IPS-NIHi7 (cell line): Measurements from ENCODE around the gene MYRF.

Source experiments
- DNase-seq: peaks from one replicate; pipeline ENCODE4 v3.0.0; 2012; ENCODE audit warnings: mixed read lengths; ENCODE audit errors: extremely low spot score

MYRF gene

GRCh38 chr11:61739413-61739812 lies 13.0 kb upstream of the MYRF start:
- no peak for DNase-seq

GRCh38 chr11:61739966-61740365 lies 12.5 kb upstream of the MYRF start:
- DNase-seq, result no peak

GRCh38 chr11:61742391-61742790 lies 10.0 kb upstream of the MYRF start:
- no peak for DNase-seq

DNA sequence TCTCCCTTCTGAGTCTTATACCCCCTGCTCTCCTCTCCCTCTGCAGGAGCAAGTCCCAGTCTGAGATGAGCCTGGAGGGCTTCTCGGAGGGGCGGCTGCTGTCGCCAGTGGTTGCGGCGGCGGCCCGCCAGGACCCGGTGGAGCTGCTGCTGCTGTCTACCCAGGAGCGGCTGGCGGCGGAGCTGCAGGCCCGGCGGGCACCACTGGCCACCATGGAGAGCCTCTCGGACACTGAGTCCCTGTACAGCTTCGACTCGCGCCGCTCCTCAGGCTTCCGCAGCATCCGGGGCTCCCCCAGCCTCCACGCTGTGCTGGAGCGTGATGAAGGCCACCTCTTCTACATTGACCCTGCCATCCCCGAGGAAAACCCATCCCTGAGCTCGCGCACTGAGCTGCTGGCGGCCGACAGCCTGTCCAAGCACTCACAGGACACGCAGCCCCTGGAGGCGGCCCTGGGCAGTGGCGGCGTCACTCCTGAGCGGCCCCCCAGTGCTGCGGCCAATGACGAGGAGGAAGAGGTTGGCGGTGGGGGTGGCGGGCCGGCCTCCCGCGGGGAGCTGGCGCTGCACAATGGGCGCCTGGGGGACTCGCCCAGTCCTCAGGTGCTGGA lies 8.8 kb upstream of the MYRF start:
- no peak for DNase-seq

GRCh38 chr11:61744181-61744580 lies 8.3 kb upstream of the MYRF start:
- DNase-seq, result no peak

- DNase-seq, result no peak
Measured at GRCh38 chr11:61744609-61745156, 7.8 kb upstream of the MYRF start.

DNA sequence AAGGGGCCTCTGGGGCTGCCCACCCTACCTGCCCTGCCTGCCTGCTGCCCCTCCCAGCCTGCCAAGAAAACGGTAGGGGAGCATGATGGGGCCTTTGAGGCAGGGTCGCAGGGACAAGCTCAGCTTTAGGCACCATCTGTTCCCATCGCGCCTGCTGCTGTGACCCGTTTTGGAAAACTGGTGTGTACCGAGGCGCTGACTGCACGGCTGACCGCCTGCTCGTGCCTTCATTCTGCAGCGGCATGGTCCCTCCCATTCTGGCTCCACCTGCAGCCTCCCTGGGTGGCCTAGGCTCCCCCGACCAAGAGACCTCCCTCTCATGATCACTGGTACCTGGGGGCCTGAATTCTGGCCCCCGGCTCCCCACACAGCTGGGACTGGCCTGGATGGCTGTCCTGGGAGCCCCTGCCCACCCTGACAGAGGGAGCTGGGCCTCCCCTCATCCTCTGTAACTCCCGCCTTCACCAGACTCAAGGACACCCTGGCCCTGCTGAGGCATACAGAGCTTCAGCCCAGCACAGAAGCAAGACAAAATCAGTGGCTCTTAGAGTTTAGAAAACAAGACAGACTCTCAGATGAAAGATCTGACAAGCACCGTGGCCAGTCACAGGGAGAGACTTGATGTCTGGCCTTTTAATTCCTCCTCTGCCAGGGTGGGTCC lies 6.5 kb upstream of the MYRF start:
- DNase-seq, result no peak

- no peak for DNase-seq
Measured at GRCh38 chr11:61746442-61747191, 5.8 kb upstream of the MYRF start.

GRCh38 chr11:61747192-61747966 lies 5.1 kb upstream of the MYRF start:
- DNase-seq, result peak; percentile 93

DNA sequence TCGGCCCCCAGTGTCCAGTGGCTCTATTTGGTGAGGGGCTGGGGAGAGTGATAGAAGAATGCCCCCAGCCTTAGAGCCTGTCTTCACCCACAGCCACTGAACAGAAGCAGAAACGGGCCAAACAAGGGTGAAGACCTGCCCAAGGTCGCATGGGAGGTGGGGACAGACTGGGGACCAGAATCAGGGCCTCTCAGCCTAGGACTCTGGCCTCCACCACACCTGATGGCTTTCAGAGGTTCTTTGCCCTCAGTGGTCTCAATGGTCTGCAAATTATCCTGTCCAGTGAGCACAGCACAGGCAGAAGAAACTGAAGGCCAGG lies 4.5 kb upstream of the MYRF start:
- DNase-seq, result no peak

DNA sequence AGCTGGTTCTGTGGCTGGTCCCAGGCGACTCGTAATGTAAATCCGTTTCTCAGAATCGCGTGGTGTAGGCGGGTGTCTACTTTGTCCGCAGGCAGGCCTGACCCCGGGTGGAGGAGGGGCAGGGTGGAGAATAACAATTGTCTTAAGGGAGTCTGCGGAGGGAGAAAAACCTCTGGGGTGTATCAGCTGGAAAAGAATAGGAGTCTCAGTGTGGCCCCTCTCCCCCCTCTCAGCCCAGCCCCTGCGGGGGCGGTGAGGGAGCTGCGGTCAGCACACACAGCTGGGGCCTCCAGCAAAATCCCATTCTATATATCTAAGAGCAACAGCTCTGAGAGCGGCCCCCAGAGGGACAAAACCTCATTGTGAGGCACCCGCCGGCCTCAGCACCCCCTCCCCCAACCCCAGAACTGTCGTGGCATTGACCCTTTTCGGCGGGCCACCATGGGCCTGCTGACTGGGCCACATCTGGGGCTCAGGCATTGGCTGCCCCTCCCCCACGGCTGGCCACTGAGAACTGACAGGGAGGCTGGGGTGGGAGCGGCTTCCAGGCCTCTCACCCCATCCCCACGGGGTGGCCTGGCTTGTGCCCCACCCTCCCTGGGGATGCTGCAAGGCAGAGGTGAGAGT lies 2.7 kb upstream of the MYRF start:
- no peak for DNase-seq

DNA sequence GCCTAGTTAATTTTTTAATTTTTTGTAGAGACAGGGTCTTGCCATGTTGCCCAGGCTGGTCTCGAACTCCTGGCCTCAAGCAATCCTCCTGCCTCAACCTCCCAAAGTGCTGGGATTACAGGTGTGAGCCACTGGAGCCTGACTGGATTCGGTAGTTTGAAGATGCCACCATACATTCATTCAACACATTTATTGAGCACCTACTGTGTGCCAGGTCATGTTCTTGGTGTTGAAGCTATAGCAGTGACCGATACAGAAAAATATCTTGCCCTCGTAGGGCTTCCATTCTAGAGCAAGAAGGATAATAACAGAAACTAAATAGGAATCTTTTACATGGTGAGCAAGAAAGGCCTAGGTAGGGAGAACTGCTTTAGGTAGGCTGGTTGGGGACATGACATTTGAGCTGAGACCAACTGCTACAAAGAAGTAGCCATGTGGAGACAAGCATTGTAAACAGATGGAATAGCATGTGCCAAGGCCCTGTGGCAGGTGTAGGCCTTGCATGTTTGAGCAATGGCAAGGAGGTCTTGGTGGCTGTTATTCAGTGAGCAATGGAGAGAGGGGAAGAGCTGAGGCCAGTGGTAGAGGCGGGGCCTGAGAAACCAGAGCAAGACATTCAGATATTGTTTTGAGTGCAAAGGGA lies 1.7 kb upstream of the MYRF start:
- DNase-seq, result no peak

DNA sequence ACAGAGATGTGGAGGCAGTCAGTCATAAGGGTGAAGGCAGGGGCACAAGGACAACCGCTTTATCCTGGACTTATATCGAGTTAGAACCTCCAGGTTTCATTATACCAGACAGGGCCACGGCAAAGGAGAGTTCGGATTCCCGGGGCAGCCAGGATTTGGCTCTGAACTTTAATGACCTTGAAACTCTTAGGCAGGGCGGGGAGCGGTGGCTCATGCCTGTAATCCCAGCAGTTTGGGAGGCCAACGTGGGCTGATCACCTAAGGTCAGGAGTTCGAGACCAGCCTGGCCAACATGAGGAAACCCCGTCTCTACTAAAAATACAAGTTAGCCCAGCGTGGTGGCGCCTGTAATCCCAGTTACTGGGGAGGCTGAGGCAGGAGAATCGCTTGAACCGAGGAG lies 1.1 kb upstream of the MYRF start:
- DNase-seq, result no peak

- DNase-seq, result no peak
Measured at GRCh38 chr11:61752925-61753521, 587 bp downstream of the MYRF start.

DNA sequence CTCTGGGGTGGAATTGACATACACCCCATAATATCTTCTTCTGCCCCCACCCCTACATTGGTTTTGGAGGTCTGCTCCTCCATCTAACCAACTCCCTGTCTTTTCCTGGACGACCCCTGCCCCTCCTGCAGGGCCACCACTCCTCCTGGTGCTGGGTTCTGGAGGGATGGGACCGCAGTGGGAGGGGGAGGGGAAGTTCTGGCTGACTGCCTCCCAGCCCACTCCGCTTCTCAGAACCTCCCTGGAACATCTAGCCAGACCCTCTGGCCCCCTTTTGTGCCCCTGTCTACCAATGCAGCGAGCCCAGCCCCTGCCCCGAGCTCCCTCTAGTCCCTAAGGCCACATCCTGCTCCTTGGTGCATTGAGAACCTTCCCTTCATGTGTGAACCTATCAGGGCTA lies 1.2 kb downstream of the MYRF start:
- DNase-seq, result no peak

DNA sequence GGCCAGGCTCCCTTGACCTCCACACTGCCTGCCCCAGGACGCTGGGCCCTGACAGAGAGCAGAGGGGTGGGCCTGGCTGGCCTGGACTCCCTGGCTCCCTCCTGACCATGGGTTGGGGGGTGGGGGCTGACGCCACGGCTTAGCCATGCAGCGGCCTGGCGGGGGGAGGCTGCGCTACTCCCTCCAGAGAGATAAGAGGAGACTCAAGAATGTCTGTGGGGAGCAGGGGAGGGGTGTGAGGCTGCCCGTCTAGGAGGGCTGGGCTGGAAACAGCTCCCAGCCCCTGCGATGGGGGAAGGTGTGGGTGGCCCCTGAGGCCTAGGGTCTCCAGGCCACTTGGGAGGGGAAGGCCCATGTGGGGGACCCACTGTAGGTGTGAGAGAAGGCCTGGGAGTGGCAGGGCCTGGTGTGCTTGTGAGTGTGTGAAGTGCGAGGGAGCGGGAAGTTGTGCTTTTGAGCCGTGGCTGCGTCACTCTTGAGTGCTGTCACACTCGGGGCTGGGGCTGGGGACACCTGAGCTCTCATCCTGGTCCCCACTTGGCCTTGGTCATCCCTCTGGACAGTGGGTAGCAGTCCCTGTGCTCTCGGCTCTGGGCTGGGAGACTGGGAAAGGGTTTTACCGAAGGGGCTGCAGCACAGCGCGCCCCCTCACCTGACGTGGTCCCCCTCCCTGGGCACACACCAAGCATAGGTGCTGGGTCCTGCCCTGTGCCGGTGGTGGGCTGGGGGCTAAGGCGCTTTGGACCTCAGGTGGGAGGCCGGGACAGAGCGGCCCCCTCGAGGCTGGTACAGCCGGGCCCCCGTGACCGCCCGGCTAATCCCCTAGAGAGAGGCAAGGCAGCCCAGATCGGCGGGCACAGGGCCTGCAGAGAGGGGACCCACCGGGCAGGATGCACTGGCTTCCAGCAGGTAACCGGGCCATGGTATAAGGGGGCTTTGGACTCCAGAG lies 2.4 kb downstream of the MYRF start:
- DNase-seq, result peak; percentile 38

GRCh38 chr11:61756147-61756451 lies 3.7 kb downstream of the MYRF start:
- DNase-seq, result no peak

- peak; percentile 40 for DNase-seq
Measured at GRCh38 chr11:61756452-61757212, 4.2 kb downstream of the MYRF start.

DNA sequence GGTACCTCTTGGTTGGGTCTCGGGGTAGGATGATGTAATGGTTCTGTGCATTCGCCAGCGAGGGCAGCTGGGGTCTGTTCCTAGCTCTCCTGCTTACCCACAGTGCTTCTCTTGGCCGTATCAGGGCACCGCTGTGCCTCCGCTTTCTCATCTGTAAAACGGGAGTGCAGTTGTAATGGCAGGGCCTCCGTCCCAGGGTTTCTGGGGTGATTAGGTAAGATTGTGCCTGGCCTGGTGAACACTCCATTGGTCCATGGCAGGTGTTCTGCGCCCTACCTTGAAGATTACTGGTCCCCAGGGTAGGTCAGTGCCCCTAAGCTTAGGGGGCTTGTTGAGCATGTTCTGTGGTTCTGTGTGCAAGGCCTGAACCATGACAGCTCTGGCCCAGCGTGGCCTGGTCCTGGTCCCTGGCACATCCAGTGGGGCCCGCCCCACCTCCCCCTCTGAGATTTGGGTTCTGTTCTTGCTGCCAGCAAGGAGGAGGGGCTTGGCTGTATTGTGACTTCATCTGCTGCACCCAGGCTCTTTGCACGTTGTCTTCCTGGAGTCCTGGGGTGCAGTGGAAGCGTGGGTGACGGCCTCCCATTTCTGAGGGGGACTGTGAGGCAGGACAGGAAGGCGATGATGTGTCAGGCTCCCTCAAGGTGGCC lies 4.9 kb downstream of the MYRF start:
- no peak for DNase-seq
